AG09319 (cell line): Measurements from ENCODE around the gene PTPDC1.
"Not testable (repeated sequence)": the region's sequence is repeated elsewhere in the genome, so short reads cannot be mapped to it uniquely, and the experiment has no call there.

ENCODE experiments used
- DNase-seq: peaks from one replicate; pipeline ENCODE4 v3.0.0-alpha.2; 2010; ENCODE audit warnings: low read depth; ENCODE audit errors: extremely low read depth
- TF ChIP-seq, protein P1 (sequence below): IDR thresholded peaks from 2 replicates; pipeline ENCODE4 v1.5.1; 2011; ENCODE audit warnings: low read depth, mild to moderate bottlenecking, inconsistent platforms, low read length, moderate library complexity

PTPDC1 gene

DNA sequence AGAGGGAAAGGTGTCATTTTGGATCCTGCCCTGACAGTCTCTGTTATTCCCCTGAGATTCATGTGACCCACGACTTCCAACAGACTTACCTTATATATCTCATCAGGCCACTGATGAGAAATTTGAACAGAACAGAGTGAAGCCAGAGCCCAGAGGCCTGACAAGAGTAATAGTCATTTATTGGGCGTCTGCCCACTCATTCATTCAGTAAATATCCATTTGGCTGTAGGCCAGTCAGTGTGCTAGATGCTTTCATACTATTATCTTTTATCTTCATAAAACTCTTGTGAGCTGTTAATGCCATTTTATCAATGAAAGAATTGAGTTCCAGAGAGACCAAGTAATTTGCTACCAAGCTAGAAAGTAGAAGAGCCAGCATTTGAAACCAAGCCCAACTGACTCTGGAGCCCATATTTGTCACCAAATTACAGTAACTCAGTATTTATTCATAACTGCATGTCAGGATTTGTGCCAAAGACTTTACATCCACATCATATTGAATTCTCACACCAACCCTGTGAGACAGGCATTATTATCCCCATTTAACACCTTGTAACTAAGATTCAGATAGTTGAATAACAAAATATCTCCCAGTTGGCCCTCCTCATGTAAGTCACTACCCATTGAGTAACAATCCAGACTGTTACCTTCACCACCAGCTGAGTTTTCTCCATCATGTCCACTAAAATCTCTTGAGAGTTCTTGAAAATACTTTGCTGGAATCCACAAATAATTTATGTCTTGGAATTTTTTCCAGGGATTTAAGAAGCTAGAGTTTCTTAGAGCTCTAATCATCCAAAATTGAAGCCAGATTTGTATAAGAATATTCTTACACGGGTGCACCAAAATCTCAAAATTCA, 2.5 kb downstream of the PTPDC1 start:
- TF ChIP-seq, protein P1, sequence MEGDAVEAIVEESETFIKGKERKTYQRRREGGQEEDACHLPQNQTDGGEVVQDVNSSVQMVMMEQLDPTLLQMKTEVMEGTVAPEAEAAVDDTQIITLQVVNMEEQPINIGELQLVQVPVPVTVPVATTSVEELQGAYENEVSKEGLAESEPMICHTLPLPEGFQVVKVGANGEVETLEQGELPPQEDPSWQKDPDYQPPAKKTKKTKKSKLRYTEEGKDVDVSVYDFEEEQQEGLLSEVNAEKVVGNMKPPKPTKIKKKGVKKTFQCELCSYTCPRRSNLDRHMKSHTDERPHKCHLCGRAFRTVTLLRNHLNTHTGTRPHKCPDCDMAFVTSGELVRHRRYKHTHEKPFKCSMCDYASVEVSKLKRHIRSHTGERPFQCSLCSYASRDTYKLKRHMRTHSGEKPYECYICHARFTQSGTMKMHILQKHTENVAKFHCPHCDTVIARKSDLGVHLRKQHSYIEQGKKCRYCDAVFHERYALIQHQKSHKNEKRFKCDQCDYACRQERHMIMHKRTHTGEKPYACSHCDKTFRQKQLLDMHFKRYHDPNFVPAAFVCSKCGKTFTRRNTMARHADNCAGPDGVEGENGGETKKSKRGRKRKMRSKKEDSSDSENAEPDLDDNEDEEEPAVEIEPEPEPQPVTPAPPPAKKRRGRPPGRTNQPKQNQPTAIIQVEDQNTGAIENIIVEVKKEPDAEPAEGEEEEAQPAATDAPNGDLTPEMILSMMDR = no peak
- DNase-seq = no peak

DNA sequence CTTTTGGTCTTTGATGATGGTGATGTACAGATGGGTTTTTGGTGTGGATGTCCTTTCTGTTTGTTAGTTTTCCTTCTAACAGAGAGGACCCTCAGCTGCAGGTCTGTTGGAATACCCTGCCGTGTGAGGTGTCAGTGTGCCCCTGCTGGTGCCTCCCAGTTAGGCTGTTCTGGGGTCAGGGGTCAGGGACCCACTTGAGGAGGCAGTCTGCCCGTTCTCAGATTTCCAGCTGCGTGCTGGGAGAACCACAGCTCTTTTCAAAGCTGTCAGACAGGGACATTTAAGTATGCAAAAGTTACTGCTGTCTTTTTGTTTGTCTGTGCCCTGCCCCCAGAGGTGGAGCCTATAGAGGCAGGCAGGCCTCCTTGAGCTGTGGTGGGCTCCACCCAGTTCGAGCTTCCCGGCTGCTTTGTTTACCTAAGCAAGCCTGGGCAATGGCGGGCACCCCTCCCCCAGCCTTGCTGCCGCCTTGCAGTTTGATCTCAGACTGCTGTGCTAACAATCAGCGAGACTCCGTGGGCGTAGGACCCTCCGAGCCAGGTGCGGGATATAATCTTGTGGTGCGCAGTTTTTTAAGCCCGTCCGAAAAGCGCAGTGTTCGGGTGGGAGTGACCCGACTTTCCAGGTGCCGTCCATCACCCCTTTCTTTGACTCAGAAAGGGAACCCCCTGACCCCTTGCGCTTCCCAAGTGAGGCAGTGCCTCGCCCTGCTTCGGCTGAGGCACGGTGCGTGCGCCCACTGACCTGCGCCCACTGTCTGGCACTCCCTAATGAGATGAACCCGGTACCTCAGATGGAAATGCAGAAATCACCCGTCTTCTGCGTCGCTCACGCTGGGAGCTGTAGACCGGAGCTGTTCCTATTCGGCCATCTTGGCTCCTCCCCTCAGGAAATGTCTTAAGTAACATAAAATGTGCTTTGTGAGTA, 10.2 kb downstream of the PTPDC1 start:
- not testable (repeated sequence) for DNase-seq

DNA sequence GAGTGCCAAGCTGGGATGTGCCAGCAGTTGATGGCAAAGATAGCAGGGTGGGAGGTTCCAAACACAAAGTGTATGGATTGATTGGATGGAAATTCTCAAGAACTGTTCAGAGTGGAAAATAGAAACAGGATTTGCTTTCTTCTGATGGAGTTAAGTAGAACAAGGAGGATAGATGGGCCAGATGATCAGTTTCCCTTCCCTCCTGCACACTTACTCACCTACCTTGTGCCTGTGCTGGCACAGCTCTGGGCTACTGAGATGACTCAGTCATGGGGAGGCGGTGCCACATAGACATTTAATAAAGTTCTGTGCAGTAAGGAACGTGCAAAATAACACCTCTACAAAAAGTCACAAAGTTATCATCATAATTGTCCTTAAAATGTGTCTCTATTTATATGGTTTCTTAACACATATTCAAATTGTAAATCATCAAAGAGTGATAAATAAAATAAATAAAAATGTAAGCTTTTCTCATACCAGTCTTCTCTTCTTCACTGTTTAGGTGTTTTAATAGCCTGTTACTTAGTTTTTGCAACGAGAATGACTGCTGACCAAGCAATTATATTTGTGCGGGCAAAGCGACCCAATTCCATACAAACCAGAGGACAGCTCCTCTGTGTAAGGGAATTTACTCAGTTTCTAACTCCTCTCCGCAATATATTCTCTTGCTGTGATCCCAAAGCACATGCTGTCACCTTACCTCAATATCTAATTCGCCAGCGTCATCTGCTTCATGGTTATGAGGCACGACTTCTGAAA, 12.7 kb downstream of the PTPDC1 start:
- DNase-seq = no peak
- TF ChIP-seq, protein P1 = no peak

DNA sequence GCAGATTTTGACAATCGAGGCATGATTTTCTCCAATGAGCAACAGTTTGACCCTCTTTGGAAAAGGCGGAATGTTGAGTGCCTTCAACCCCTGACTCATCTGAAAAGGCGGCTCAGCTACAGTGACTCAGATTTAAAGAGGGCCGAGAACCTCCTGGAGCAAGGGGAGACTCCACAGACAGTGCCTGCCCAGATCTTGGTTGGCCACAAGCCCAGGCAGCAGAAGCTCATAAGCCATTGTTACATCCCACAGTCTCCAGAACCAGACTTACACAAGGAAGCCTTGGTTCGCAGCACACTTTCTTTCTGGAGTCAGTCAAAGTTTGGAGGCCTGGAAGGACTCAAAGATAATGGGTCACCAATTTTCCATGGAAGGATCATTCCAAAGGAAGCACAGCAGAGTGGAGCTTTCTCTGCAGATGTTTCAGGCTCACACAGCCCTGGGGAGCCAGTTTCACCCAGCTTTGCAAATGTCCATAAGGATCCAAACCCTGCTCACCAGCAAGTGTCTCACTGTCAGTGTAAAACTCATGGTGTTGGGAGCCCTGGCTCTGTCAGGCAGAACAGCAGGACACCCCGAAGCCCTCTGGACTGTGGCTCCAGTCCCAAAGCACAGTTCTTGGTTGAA, 13.6 kb downstream of the PTPDC1 start:
- DNase-seq = peak; percentile 61

DNA sequence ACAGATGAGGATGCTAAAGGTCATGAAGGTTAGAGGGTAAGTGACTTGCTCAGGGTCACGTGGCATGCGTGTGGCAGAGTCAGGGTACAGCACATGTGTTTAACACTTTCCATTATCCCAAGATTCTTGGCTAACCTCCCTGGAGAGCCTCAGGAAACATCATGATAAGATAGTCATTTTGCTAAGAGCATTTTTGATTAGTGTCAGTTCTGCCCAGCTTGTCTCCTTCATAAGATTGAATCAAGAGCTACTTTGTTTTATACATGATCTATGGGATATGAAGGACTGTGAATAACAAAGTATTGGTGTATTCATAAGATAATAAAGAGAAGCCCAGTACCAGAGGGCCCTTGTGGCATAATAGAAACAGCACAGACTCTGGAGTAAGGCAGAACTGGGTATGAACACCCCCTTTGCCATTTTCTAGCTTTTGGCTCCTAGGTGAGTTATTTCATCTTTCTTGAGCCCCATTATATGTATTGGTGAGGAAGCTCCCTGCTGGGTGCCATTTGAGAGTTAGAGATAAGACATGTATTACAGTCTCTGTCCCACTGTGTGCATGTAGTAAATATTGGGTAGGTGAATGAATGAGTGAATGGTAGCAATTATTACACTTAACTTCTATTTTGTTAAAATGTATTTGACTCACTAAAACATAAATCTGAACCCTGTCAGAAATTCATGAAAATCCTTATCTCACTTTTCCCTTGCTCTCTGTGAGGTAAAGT, 16.1 kb downstream of the PTPDC1 start:
- TF ChIP-seq, protein P1 = no peak

More for the DNA sequence above, 13.6 kb downstream of the PTPDC1 start:
- TF ChIP-seq, protein P1 = no peak

DNA sequence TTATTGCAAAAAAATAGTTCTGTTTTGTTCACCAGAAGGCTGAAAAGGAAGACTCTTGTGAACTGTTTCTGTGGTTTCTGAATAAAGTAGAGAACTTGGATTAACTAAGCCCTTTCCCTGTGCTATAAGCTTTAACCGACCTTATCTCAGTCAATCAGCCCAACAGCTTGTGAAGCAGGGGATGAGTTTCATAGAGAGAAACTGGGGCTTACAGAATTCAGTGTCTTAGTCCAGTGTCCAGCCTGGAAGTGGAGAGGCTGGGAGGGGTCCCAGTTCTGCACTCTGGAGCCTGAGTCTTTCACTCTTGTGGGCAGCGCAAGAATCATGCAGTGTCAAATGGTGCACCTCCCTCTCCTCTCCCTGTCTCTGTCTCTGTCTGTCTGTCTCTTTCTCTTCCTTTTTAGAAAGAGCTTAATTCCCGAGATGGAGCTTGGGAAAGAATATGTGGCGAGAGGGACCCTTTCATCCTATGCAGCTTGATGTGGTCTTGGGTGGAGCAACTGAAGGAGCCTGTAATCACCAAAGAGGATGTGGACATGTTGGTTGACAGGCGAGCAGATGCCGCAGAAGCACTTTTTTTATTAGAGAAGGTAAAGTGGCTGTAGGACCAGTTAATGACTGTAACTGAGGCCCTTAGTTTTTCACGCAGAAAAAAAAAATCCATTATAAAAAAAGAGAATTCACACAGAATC, 17.0 kb downstream of the PTPDC1 start:
- DNase-seq = no peak
- TF ChIP-seq, protein P1 = no peak

More for the DNA sequence above, 16.1 kb downstream of the PTPDC1 start:
- no peak for DNase-seq
